Keratinocyte (primary cell): Measurements from ENCODE around the gene ARHGAP22. TPM values are rescaled to one million over a fixed set of nuclear protein-coding genes. Genes with fewer than 3 reads are reported as not detected.

ENCODE experiments used
- DNase-seq: peaks from one replicate; pipeline ENCODE4 v3.0.0-alpha.2; 2011; ENCODE audit warnings: low read depth, missing footprints, low spot score
- FAIRE-seq: peaks from 2 replicates; lab custom pipeline; 2011; peaks lifted over from hg19 to GRCh38; lab: Jason Lieb, UNC
- H2AFZ ChIP-seq: 2 replicates; pipeline ENCODE4 v1.6.0; 2012; ENCODE audit warnings: low read length, control low read depth, inconsistent platforms; ENCODE audit not compliant: control insufficient read depth
- H3K27ac ChIP-seq: 2 replicates; pipeline ENCODE4 v1.5.1; 2011; ENCODE audit warnings: low read length; ENCODE audit not compliant: control insufficient read depth, insufficient read depth
- H3K27me3 ChIP-seq: 3 replicates; pipeline ENCODE4 v1.6.0; 2011; ENCODE audit warnings: low read length; ENCODE audit not compliant: control insufficient read depth, insufficient read depth; ENCODE audit errors: extremely low read depth
- H3K36me3 ChIP-seq, 2 experiments: 2 replicates in 1 of 2; 3 replicates in 1 of 2; pipeline ENCODE4 v1.5.1; 2011; ENCODE audit warnings: low read length in 2 of 2, mild to moderate bottlenecking in 1 of 2; ENCODE audit not compliant: control insufficient read depth in 2 of 2, insufficient read depth in 2 of 2; ENCODE audit errors: extremely low read depth in 1 of 2
- H3K4me1 ChIP-seq: 3 replicates; pipeline ENCODE4 v1.5.1; 2011; ENCODE audit warnings: low read length; ENCODE audit not compliant: control insufficient read depth, insufficient read depth; ENCODE audit errors: extremely low read depth
- H3K4me2 ChIP-seq: 3 replicates; pipeline ENCODE4 v1.6.0; 2011; ENCODE audit warnings: low read depth, low read length; ENCODE audit not compliant: control insufficient read depth, insufficient read depth; ENCODE audit errors: extremely low read depth
- H3K4me3 ChIP-seq, 3 experiments: fragments of 200-600 bp in 1 of 3; sonication (generic) in 1 of 3; 2 replicates in 2 of 3; 3 replicates in 1 of 3; pipeline ENCODE4 v1.5.1; 2011 to 2016; ENCODE audit warnings: low read length in 3 of 3, mild to moderate bottlenecking in 3 of 3, control low read depth in 2 of 3, inconsistent platforms in 1 of 3, low read depth in 1 of 3, mixed read lengths in 1 of 3, mixed run types in 1 of 3, moderate library complexity in 1 of 3; ENCODE audit not compliant: control insufficient read depth in 2 of 3, insufficient read depth in 2 of 3; ENCODE audit errors: extremely low read depth in 1 of 3
- H3K79me2 ChIP-seq: 2 replicates; pipeline ENCODE4 v1.6.0; 2012; ENCODE audit warnings: low read length; ENCODE audit not compliant: control insufficient read depth, insufficient read depth
- H3K9ac ChIP-seq: 3 replicates; pipeline ENCODE4 v1.6.0; 2011; ENCODE audit warnings: low read length; ENCODE audit not compliant: control insufficient read depth, insufficient read depth; ENCODE audit errors: extremely low read depth
- H3K9me1 ChIP-seq: 3 replicates; pipeline ENCODE4 v1.6.0; 2011; ENCODE audit warnings: low read length; ENCODE audit not compliant: control insufficient read depth, insufficient read depth; ENCODE audit errors: extremely low read depth
- H3K9me3 ChIP-seq: 2 replicates; pipeline ENCODE4 v1.5.1; 2012; ENCODE audit warnings: low read depth, low read length; ENCODE audit not compliant: control insufficient read depth
- H4K20me1 ChIP-seq: 3 replicates; pipeline ENCODE4 v1.6.0; 2011; ENCODE audit warnings: low read length; ENCODE audit not compliant: control insufficient read depth, insufficient read depth; ENCODE audit errors: extremely low read depth
- CTCF ChIP-seq, 3 experiments: IDR thresholded peaks in 1 of 3; conservative IDR thresholded peaks in 1 of 3; optimal IDR thresholded peaks in 1 of 3; 2 replicates in 2 of 3; 3 replicates in 1 of 3; pipeline versions ENCODE3 to v1.5.1; 2011; ENCODE audit warnings: low read length in 3 of 3, mild to moderate bottlenecking in 3 of 3, moderate library complexity in 2 of 3, control low read depth in 1 of 3, inconsistent platforms in 1 of 3; ENCODE audit not compliant: insufficient read depth in 2 of 3; ENCODE audit errors: extremely low read depth in 1 of 3
- EZH2 ChIP-seq: IDR thresholded peaks from one replicate; pipeline ENCODE4 v1.6.1; 2012; ENCODE audit warnings: inconsistent platforms, mild to moderate bottlenecking, low read length, moderate library complexity
- dilution Hi-C: fragments of 300-500 bp; cut with MboI; formaldehyde crosslinking; loops from one replicate; pipeline ENCODE4 v1.7.0; 2020; ENCODE audit warnings: low sequenced_read_pairs; ENCODE audit not compliant: extremely low pct_ligation_motif_present
- polyA plus RNA-seq, 5 experiments: library from polyadenylated mRNA; depleted of rRNA in 3 of 5; stranded (reverse) in 3 of 5; stranded (forward) in 1 of 5; unstranded in 1 of 5; fragments of >200 nt; gene quantifications; 1 replicate in 1 of 5; 2 replicates in 3 of 5; 3 replicates in 1 of 5; pipeline versions ENCODE4 v1.2.1 to v1.2.3, GENCODE V29; 2011 to 2012; ENCODE audit warnings: missing spikeins in 2 of 5, low read depth in 1 of 5, low replicate concordance in 1 of 5

Gene ARHGAP22
- polyA plus RNA-seq, 1 donor (not counting 4 experiments of a cell fraction or from before 2014, with no cell fraction given), result 4.9 TPM

GRCh38 chr10:48533540-48533939, 71.3 kb downstream of the ARHGAP22 start:
- H3K36me3 ChIP-seq, result no peaks in the 10 kb centered on the region
- no peaks in the 10 kb centered on the region for H3K9me3 ChIP-seq
- no peaks in the 10 kb centered on the region for H4K20me1 ChIP-seq
- no peak overlapping the region for H3K9ac ChIP-seq
- no peak overlapping the region for H3K4me2 ChIP-seq
- DNase-seq, result no peak
- H3K4me1 ChIP-seq, result no peaks in the 10 kb centered on the region
- H2AFZ ChIP-seq, result no peak overlapping the region
- dilution Hi-C loops, result no loop called here
- H3K4me3 ChIP-seq, result no peak overlapping the region
- H3K9me1 ChIP-seq, result no peaks in the 10 kb centered on the region
- H3K27me3 ChIP-seq, result peaks cover 3% of the 10 kb centered on the region
- H3K79me2 ChIP-seq, result no peaks in the 10 kb centered on the region
- FAIRE-seq, result no peak
- TF ChIP-seq EZH2 (no peak), CTCF (optimal IDR thresholded peaks at IDR 0.05 in 1 of 3, IDR thresholded peaks at IDR 0.05 in 1 of 3, conservative IDR thresholded peaks at IDR 0.05 in 1 of 3; ENCODE audit: extremely low read depth in 1 of 3, insufficient read depth in 2 of 3, low read length in 3 of 3) (no peak)
- H3K27ac ChIP-seq, result no peak overlapping the region

GRCh38 chr10:48531486-48531885, 73.4 kb downstream of the ARHGAP22 start:
- Histone ChIP-seq H3K4me1 (no peaks in the 10 kb centered on the region), H3K79me2 (no peaks in the 10 kb centered on the region), H3K9ac (no peak overlapping the region), H3K27me3 (peaks cover 6% of the 10 kb centered on the region), H3K9me1 (no peaks in the 10 kb centered on the region), H3K4me2 (no peak overlapping the region), H3K9me3 (no peaks in the 10 kb centered on the region), H3K27ac (no peak overlapping the region), H3K36me3 (no peaks in the 10 kb centered on the region), H3K4me3 (no peak overlapping the region), H4K20me1 (no peaks in the 10 kb centered on the region), H2AFZ (no peak overlapping the region)
- dilution Hi-C loops, result no loop called here
- DNase-seq, result no peak
- FAIRE-seq, result no peak
- no peak for TF ChIP-seq EZH2
- no peak for TF ChIP-seq CTCF (optimal IDR thresholded peaks at IDR 0.05 in 1 of 3, IDR thresholded peaks at IDR 0.05 in 1 of 3, conservative IDR thresholded peaks at IDR 0.05 in 1 of 3; ENCODE audit: extremely low read depth in 1 of 3, insufficient read depth in 2 of 3, low read length in 3 of 3)
